G401 (cell line): Measurements from ENCODE around the gene ZBTB5. TPM values are rescaled to one million over a fixed set of nuclear protein-coding genes. Genes with fewer than 3 reads are reported as not detected.
"Not testable (repeated sequence)": the region's sequence is repeated elsewhere in the genome, so short reads cannot be mapped to it uniquely, and the experiment has no call there.

Experiments
- DNase-seq: peaks from one replicate; pipeline ENCODE4 v3.0.0-alpha.2; 2015; ENCODE audit warnings: low spot score
- in situ Hi-C: cut with HindIII; loops from 2 replicates; pipeline ENCODE4 v1.10.0; 2016; ENCODE audit warnings: low sequenced_read_pairs, mixed read lengths
- total RNA-seq: library from RNA; depleted of rRNA; stranded (reverse); fragments of >200 nt; shearing (Covaris generic); gene quantifications from 2 replicates; pipeline ENCODE4 v1.2.3, GENCODE V29; 2014

The ZBTB5 gene
- total RNA-seq, 1 experiment from 2014 or later, result 20.7 TPM

GRCh38 chr9:37412431-37413151, 52.7 kb downstream of the ZBTB5 start:
- no peak for DNase-seq
- in situ Hi-C loops, result no loop called here

GRCh38 chr9:37410969-37411785, 54.1 kb downstream of the ZBTB5 start:
- DNase-seq, result no peak
- in situ Hi-C loops, result no loop called here

GRCh38 chr9:37410354-37410861, 54.8 kb downstream of the ZBTB5 start:
- in situ Hi-C loops, result no loop called here
- DNase-seq, result no peak

- no peak for DNase-seq
- in situ Hi-C loops, result no loop called here
Observed at GRCh38 chr9:37408933-37409710, 56.1 kb downstream of the ZBTB5 start.

- in situ Hi-C loops, result no loop called here
- DNase-seq, result no peak
Observed at GRCh38 chr9:37407468-37407867, 57.8 kb downstream of the ZBTB5 start.

GRCh38 chr9:37406603-37407401, 58.4 kb downstream of the ZBTB5 start:
- in situ Hi-C loops, result no loop called here
- no peak for DNase-seq

- no peak for DNase-seq
- in situ Hi-C loops, result no loop called here
Observed at GRCh38 chr9:37405764-37406380, 59.4 kb downstream of the ZBTB5 start.

- DNase-seq, result no peak
- in situ Hi-C loops, result no loop called here
Observed at GRCh38 chr9:37405350-37405749, 59.9 kb downstream of the ZBTB5 start.

GRCh38 chr9:37404590-37404989, 60.7 kb downstream of the ZBTB5 start:
- in situ Hi-C loops, result no loop called here
- DNase-seq, result no peak

GRCh38 chr9:37399336-37399735, 65.9 kb downstream of the ZBTB5 start:
- in situ Hi-C loops, result no loop called here

GRCh38 chr9:37398464-37399025, 66.7 kb downstream of the ZBTB5 start:
- in situ Hi-C loops, result no loop called here

More at GRCh38 chr9:37399336-37399735, 65.9 kb downstream of the ZBTB5 start:
- DNase-seq, result no peak

GRCh38 chr9:37397948-37398347, 67.3 kb downstream of the ZBTB5 start:
- DNase-seq, in situ Hi-C loops: not testable (repeated sequence)

More at GRCh38 chr9:37398464-37399025, 66.7 kb downstream of the ZBTB5 start:
- no peak for DNase-seq

GRCh38 chr9:37395663-37396062, 69.6 kb downstream of the ZBTB5 start:
- DNase-seq, result no peak
- in situ Hi-C loops, result no loop called here

- in situ Hi-C loops, result no loop called here
- DNase-seq, result no peak
Observed at GRCh38 chr9:37395229-37395628, 70.0 kb downstream of the ZBTB5 start.

GRCh38 chr9:37392272-37392671, 73.0 kb downstream of the ZBTB5 start:
- DNase-seq, result no peak
- in situ Hi-C loops, result no loop called here

GRCh38 chr9:37390759-37391158, 74.5 kb downstream of the ZBTB5 start:
- in situ Hi-C loops, result no loop called here
- peak; percentile 18 for DNase-seq
